GM12878 (cell line): ENCODE data around the gene FANCF. TPM values are rescaled to one million over a fixed set of nuclear protein-coding genes. Genes with fewer than 3 reads are reported as not detected.

ENCODE experiments used
- BACH1 ChIP-seq: fragments of 450-650 bp; IDR thresholded peaks from 2 replicates; pipeline ENCODE4 v1.6.1; 2017; ENCODE audit warnings: mild to moderate bottlenecking, borderline replicate concordance
- CHD1 ChIP-seq: IDR thresholded peaks from 2 replicates; pipeline ENCODE4 v1.6.1; 2012; ENCODE audit warnings: low read depth, low read length, improper control_type of control experiment
- CHD2 ChIP-seq: IDR thresholded peaks from 2 replicates; pipeline ENCODE4 v1.6.1; 2011; ENCODE audit warnings: low read depth, low read length, improper control_type of control experiment, borderline replicate concordance
- CREM ChIP-seq: IDR thresholded peaks from 2 replicates; pipeline ENCODE4 v1.6.1; 2014; ENCODE audit warnings: antibody characterized with exemption, low read depth
- EED ChIP-seq: sonication (generic); IDR thresholded peaks from 2 replicates; pipeline ENCODE4 v1.6.1; 2016; ENCODE audit warnings: antibody characterized with exemption, low read depth
- FOS ChIP-seq: IDR thresholded peaks from 3 replicates; pipeline ENCODE4 v1.6.1; 2011; ENCODE audit warnings: borderline replicate concordance; ENCODE audit not compliant: insufficient read length; ENCODE audit errors: extremely low read depth
- FOXK2 ChIP-seq: fragments of 450-650 bp; IDR thresholded peaks from 2 replicates; pipeline ENCODE4 v1.6.1; 2017; ENCODE audit warnings: mild to moderate bottlenecking, moderate library complexity
- IKZF2 ChIP-seq, 2 experiments: fragments of 450-650 bp; IDR thresholded peaks; 2 replicates each; pipeline ENCODE4 v1.6.1; 2017; ENCODE audit warnings: mild to moderate bottlenecking in 2 of 2, moderate library complexity in 2 of 2
- IRF4 ChIP-seq: IDR thresholded peaks from 2 replicates; pipeline ENCODE4 v1.6.1; 2011; ENCODE audit warnings: low read depth, low read length
- MTA2 ChIP-seq: fragments of 450-650 bp; IDR thresholded peaks from 2 replicates; pipeline ENCODE4 v1.6.1; 2016; ENCODE audit warnings: low read depth, mild to moderate bottlenecking, moderate library complexity
- NBN ChIP-seq: fragments of 450-650 bp; IDR thresholded peaks from 2 replicates; pipeline ENCODE4 v1.6.1; 2016
- SMC3 ChIP-seq: IDR thresholded peaks from 2 replicates; pipeline ENCODE4 v1.6.1; 2011; ENCODE audit warnings: low read length, improper control_type of control experiment, borderline replicate concordance
- TBL1XR1 ChIP-seq: IDR thresholded peaks from 2 replicates; pipeline ENCODE4 v1.6.1; 2012; ENCODE audit warnings: low read depth, low read length, improper control_type of control experiment
- TCF3 ChIP-seq: IDR thresholded peaks from 2 replicates; pipeline ENCODE4 v1.6.1; 2012; ENCODE audit warnings: low read depth, mild to moderate bottlenecking, low read length, borderline replicate concordance; ENCODE audit not compliant: insufficient read depth
- ZBTB4 ChIP-seq: fragments of 450-650 bp; formaldehyde crosslinking; IDR thresholded peaks from 2 replicates; pipeline ENCODE4 v1.4.0; 2022; ENCODE audit warnings: mild to moderate bottlenecking, moderate library complexity
- ZNF622 ChIP-seq: fragments of 450-650 bp; IDR thresholded peaks from 2 replicates; pipeline ENCODE4 v1.6.1; 2017; ENCODE audit warnings: mild to moderate bottlenecking, inconsistent platforms
- polyA plus RNA-seq, 11 experiments: library from polyadenylated mRNA; depleted of rRNA in 4 of 11; unstranded in 6 of 11; stranded (reverse) in 5 of 11; fragments of >200 nt; fragmentation: Nextera tagmentation in 4 of 11; fragmentation: Illumina TruSeq in 1 of 11; extraction: Ambion mirVana in 4 of 11; extraction: Trizol in 1 of 11; gene quantifications; 1 replicate in 1 of 11; 2 replicates in 10 of 11; pipeline versions ENCODE4 v1.2.1 to v1.2.3, GENCODE V29; 2011 to 2016; ENCODE audit warnings: inconsistent platforms in 2 of 11, missing spikeins in 2 of 11, low read depth in 1 of 11
- total RNA-seq, 4 experiments: library from RNA; depleted of rRNA in 3 of 4; stranded (reverse); fragments of >200 nt in 3 of 4; fragmentation: Illumina TruSeq in 1 of 4; extraction: Trizol in 1 of 4; gene quantifications; 2 replicates each; pipeline versions ENCODE4 v1.2.1 to v1.2.3, GENCODE V29; 2013 to 2021

Gene FANCF
- total and polyA plus RNA-seq, 10 of the 15 experiments (the other 5 are each of a cell fraction or from before 2014, with no cell fraction given): 1.6 to 19.9 (median 12.2) TPM

GRCh38 chr11:22657101-22657694 is 31.6 kb upstream of the FANCF start (continued):
- no peak for TF ChIP-seq FOXK2
- no peak for TF ChIP-seq BACH1
- no peak for TF ChIP-seq TCF3
- no peak for TF ChIP-seq TBL1XR1
- no peak for TF ChIP-seq SMC3
- peak; percentile 68 to 81; a peak in 2 of 4 replicates for TF ChIP-seq IKZF2 (IDR thresholded peaks at IDR 0.05)
- peak; percentile 83 for TF ChIP-seq NBN
- TF ChIP-seq IRF4: no peak
- peak; percentile 73 for TF ChIP-seq MTA2
- TF ChIP-seq FOS: no peak
- no peak for TF ChIP-seq ZBTB4 (CRISPR knock-in tag)
- 0 out of 2 replicates have a peak, but pooled peaks have one; percentile 14 for TF ChIP-seq CREM
- no peak for TF ChIP-seq ZNF622
- TF ChIP-seq EED: peak; percentile 46; the same call in 1 of the 2 replicates
- TF ChIP-seq CHD1: no peak
- TF ChIP-seq CHD2: peak; percentile 42; the same call in 1 of the 2 replicates
- TF ChIP-seq, all 136 proteins: peak for 25
